H7 (cell line): Measurements from ENCODE around the gene C2CD5. TPM values are rescaled to one million over a fixed set of nuclear protein-coding genes. Genes with fewer than 3 reads are reported as not detected.
"Not testable (repeated sequence)": the region's sequence is repeated elsewhere in the genome, so short reads cannot be mapped to it uniquely, and the experiment has no call there.

Experiments used
- DNase-seq: peaks from one replicate; pipeline ENCODE4 v3.0.0; 2012
- H3K27me3 ChIP-seq: 2 replicates; pipeline ENCODE4 v1.6.0; 2011; ENCODE audit warnings: mild to moderate bottlenecking, low read length; ENCODE audit not compliant: control insufficient read depth, insufficient read depth
- H3K36me3 ChIP-seq: replicated peaks from 2 replicates; pipeline ENCODE4 v1.5.1; 2011; ENCODE audit warnings: low read length; ENCODE audit not compliant: control insufficient read depth, insufficient read depth
- H3K4me3 ChIP-seq: 2 replicates; pipeline ENCODE4 v1.5.1; 2011; ENCODE audit warnings: low read depth, mild to moderate bottlenecking, control low read depth, low read length, moderate library complexity; ENCODE audit not compliant: insufficient read depth
- total RNA-seq: library from RNA; depleted of rRNA; stranded (reverse); fragments of >200 nt; shearing (Covaris generic); gene quantifications from 2 replicates; pipeline ENCODE4 v1.2.3, GENCODE V29; 2014; rRNA removed

The C2CD5 gene
- total RNA-seq, result 16.2 and 20.1 TPM in 2 replicates

GRCh38 chr12:22544038-22544979, at the start of gene C2CD5:
Gene C2CD5, minus strand, starts transcription at chr12:22544542. Its CDS starts 392 bp downstream, at chr12:22544150.
- Histone ChIP-seq H3K4me3 (peak within 1 kb of the TSS; percentile 89), H3K27me3 (no peaks in the 10 kb centered on the region), H3K36me3 (no peaks in the 10 kb centered on the region)
- DNase-seq, result peak; percentile 85

- H3K36me3 ChIP-seq, result no peaks in the 10 kb centered on the region
- no peak overlapping the region for H3K4me3 ChIP-seq
- H3K27me3 ChIP-seq, result no peaks in the 10 kb centered on the region
- DNase-seq, result no peak
Measured at GRCh38 chr12:22593864-22594263, 49.5 kb upstream of the C2CD5 start.

- no peaks in the 10 kb centered on the region for H3K36me3 ChIP-seq
- H3K4me3 ChIP-seq, result no peak overlapping the region
- DNase-seq, result no peak
- no peaks in the 10 kb centered on the region for H3K27me3 ChIP-seq
Measured at GRCh38 chr12:22588817-22589216, 44.5 kb upstream of the C2CD5 start.

- no peak overlapping the region for H3K4me3 ChIP-seq
- no peaks in the 10 kb centered on the region for H3K27me3 ChIP-seq
- H3K36me3 ChIP-seq, result no peaks in the 10 kb centered on the region
- no peak for DNase-seq
Measured at GRCh38 chr12:22578328-22578727, 34.0 kb upstream of the C2CD5 start.

- Histone ChIP-seq H3K36me3 (no peaks in the 10 kb centered on the region), H3K4me3 (no peak overlapping the region), H3K27me3 (no peaks in the 10 kb centered on the region)
- no peak for DNase-seq
Measured at GRCh38 chr12:22577667-22578066, 33.3 kb upstream of the C2CD5 start.

- H3K36me3 ChIP-seq, result no peaks in the 10 kb centered on the region
- no peak for DNase-seq
- H3K4me3 ChIP-seq, result no peak overlapping the region
- H3K27me3 ChIP-seq, result no peaks in the 10 kb centered on the region
Measured at GRCh38 chr12:22576473-22576872, 32.1 kb upstream of the C2CD5 start.

- Histone ChIP-seq H3K27me3 (no peaks in the 10 kb centered on the region), H3K4me3 (no peak overlapping the region), H3K36me3 (no peaks in the 10 kb centered on the region)
- DNase-seq, result no peak
Measured at GRCh38 chr12:22576065-22576464, 31.7 kb upstream of the C2CD5 start.

- DNase-seq, result no peak
- no peaks in the 10 kb centered on the region for H3K27me3 ChIP-seq
- H3K36me3 ChIP-seq, result no peaks in the 10 kb centered on the region
- no peak overlapping the region for H3K4me3 ChIP-seq
Measured at GRCh38 chr12:22574921-22575320, 30.6 kb upstream of the C2CD5 start.

- DNase-seq, result no peak
- H3K27me3 ChIP-seq, result no peaks in the 10 kb centered on the region
- H3K4me3 ChIP-seq, result no peak overlapping the region
- H3K36me3 ChIP-seq, result no peaks in the 10 kb centered on the region
Measured at GRCh38 chr12:22573181-22573580, 28.8 kb upstream of the C2CD5 start.

- Histone ChIP-seq H3K36me3 (no peaks in the 10 kb centered on the region), H3K27me3 (no peaks in the 10 kb centered on the region), H3K4me3 (no peak overlapping the region)
- no peak for DNase-seq
Measured at GRCh38 chr12:22569253-22569652, 24.9 kb upstream of the C2CD5 start.

- no peak overlapping the region for H3K4me3 ChIP-seq
- H3K27me3 ChIP-seq, result no peaks in the 10 kb centered on the region
- no peak for DNase-seq
- no peaks in the 10 kb centered on the region for H3K36me3 ChIP-seq
Measured at GRCh38 chr12:22562036-22563028, 18.0 kb upstream of the C2CD5 start.

GRCh38 chr12:22554750-22555149, 10.4 kb upstream of the C2CD5 start:
- not testable (repeated sequence) for DNase-seq, H3K4me3 ChIP-seq, H3K36me3 ChIP-seq, H3K27me3 ChIP-seq

GRCh38 chr12:22551624-22552023, 7.3 kb upstream of the C2CD5 start:
- Histone ChIP-seq H3K4me3 (no peak overlapping the region), H3K36me3 (no peaks in the 10 kb centered on the region), H3K27me3 (no peaks in the 10 kb centered on the region)
- DNase-seq, result no peak

GRCh38 chr12:22545255-22545654, 913 bp upstream of the C2CD5 start:
- Histone ChIP-seq H3K4me3 (no peak overlapping the region), H3K36me3 (no peaks in the 10 kb centered on the region), H3K27me3 (no peaks in the 10 kb centered on the region)
- no peak for DNase-seq
